T-helper 17 cell (primary cell): ENCODE data around the gene PHF20. TPM values are rescaled to one million over a fixed set of nuclear protein-coding genes. Genes with fewer than 3 reads are reported as not detected.
"Not testable (repeated sequence)": the region's sequence is repeated elsewhere in the genome, so short reads cannot be mapped to it uniquely, and the experiment has no call there.

ENCODE experiments used
- ATAC-seq: fragments of 150-1000 bp; cut with Tn5 transposase; 2 replicates; pipeline ENCODE4 v1.10.0; 2021; ENCODE audit warnings: mild to moderate bottlenecking, moderate library complexity
- DNase-seq, 3 donors: peaks; one replicate each; pipeline versions ENCODE4 v3.0.0 to v3.0.0-alpha.2; 2020 to 2021
- H3K9me3 ChIP-seq: one replicate; pipeline ENCODE4 v1.7.0; 2013; ENCODE audit warnings: low read length, mild to moderate bottlenecking; ENCODE audit not compliant: control insufficient read depth, poor library complexity, severe bottlenecking
- H3K27ac Mint-ChIP-seq: one replicate; pipeline ENCODE4 v1.8.0; 2022; ENCODE audit warnings: mild to moderate bottlenecking, moderate library complexity, mixed read lengths
- H3K27me3 Mint-ChIP-seq: one replicate; pipeline ENCODE4 v1.8.0; 2022; ENCODE audit warnings: mixed read lengths
- H3K36me3 Mint-ChIP-seq: one replicate; pipeline ENCODE4 v1.8.0; 2022; ENCODE audit warnings: low read depth, mixed read lengths
- H3K4me1 Mint-ChIP-seq: one replicate; pipeline ENCODE4 v1.8.0; 2022; ENCODE audit warnings: mild to moderate bottlenecking, mixed read lengths
- H3K4me3 Mint-ChIP-seq: one replicate; pipeline ENCODE4 v1.8.0; 2022; ENCODE audit warnings: mild to moderate bottlenecking, moderate library complexity, mixed read lengths
- total RNA-seq, 4 donors: library from RNA in 2 of 4; stranded (reverse) in 2 of 4; gene quantifications; one replicate each; pipeline ENCODE4 v1.2.3 and lab custom pipeline; 2022 to 2026

Gene PHF20
- total RNA-seq, 2 donors from 2014 or later = 121 to 129 TPM

GRCh38 chr20:35984382-35984781 is 212.6 kb downstream of the PHF20 start:
- no peaks in the 10 kb centered on the region for H3K9me3 ChIP-seq
- peaks cover 5% of the 10 kb centered on the region for H3K4me1 Mint-ChIP-seq
- H3K4me3 Mint-ChIP-seq = no peak overlapping the region
- ATAC-seq (no peak), DNase-seq (no peak)
- H3K27me3 Mint-ChIP-seq = peaks cover 39% of the 10 kb centered on the region
- H3K36me3 Mint-ChIP-seq = peaks cover 9% of the 10 kb centered on the region
- H3K27ac Mint-ChIP-seq = no peak overlapping the region

- no peak for DNase-seq
Measured at GRCh38 chr20:35985806-35986205, 214.0 kb downstream of the PHF20 start.

GRCh38 chr20:35988910-35989463 is 217.2 kb downstream of the PHF20 start:
- ATAC-seq (no peak), DNase-seq (no peak)
- Mint-ChIP-seq H3K4me3 (no peak overlapping the region), H3K27ac (no peak overlapping the region), H3K27me3 (peaks cover 22% of the 10 kb centered on the region), H3K4me1 (peaks cover 9% of the 10 kb centered on the region), H3K36me3 (peaks cover 4% of the 10 kb centered on the region)
- H3K9me3 ChIP-seq = no peaks in the 10 kb centered on the region

More at GRCh38 chr20:35985806-35986205, 214.0 kb downstream of the PHF20 start:
- Mint-ChIP-seq H3K27me3 (peaks cover 36% of the 10 kb centered on the region), H3K27ac (no peak overlapping the region), H3K4me3 (no peak overlapping the region), H3K36me3 (peaks cover 9% of the 10 kb centered on the region), H3K4me1 (peaks cover 5% of the 10 kb centered on the region)
- ATAC-seq = no peak
- no peaks in the 10 kb centered on the region for H3K9me3 ChIP-seq

GRCh38 chr20:35991142-35991771 is 219.4 kb downstream of the PHF20 start:
- Mint-ChIP-seq H3K4me1 (peaks cover 9% of the 10 kb centered on the region), H3K36me3 (peaks cover 4% of the 10 kb centered on the region), H3K4me3 (no peak overlapping the region), H3K27ac (no peak overlapping the region), H3K27me3 (peaks cover 21% of the 10 kb centered on the region)
- DNase-seq (no peak), ATAC-seq (no peak)
- no peaks in the 10 kb centered on the region for H3K9me3 ChIP-seq

GRCh38 chr20:35992713-35993335 is 221.0 kb downstream of the PHF20 start:
- peak; percentile 86 for ATAC-seq
- H3K9me3 ChIP-seq = no peaks in the 10 kb centered on the region
- no peak overlapping the region for H3K27ac Mint-ChIP-seq
- peak overlapping the region; percentile 45 for H3K4me3 Mint-ChIP-seq
- peaks cover 9% of the 10 kb centered on the region for H3K4me1 Mint-ChIP-seq
- peaks cover 17% of the 10 kb centered on the region for H3K27me3 Mint-ChIP-seq
- peaks cover 2% of the 10 kb centered on the region for H3K36me3 Mint-ChIP-seq
- peak in 2 of 3 donors; percentile 11 to 33 for DNase-seq

- DNase-seq = peak; percentile 57 to 72 (median 60)
- Mint-ChIP-seq H3K4me1 (peaks cover 9% of the 10 kb centered on the region), H3K36me3 (no peaks in the 10 kb centered on the region), H3K4me3 (no peak overlapping the region), H3K27ac (no peak overlapping the region), H3K27me3 (peaks cover 2% of the 10 kb centered on the region)
- no peaks in the 10 kb centered on the region for H3K9me3 ChIP-seq
- peak; percentile 85 for ATAC-seq
Measured at GRCh38 chr20:35994994-35995453, 223.2 kb downstream of the PHF20 start.

- H3K4me3 Mint-ChIP-seq, ATAC-seq: not testable (repeated sequence)
Measured at GRCh38 chr20:35996492-35996891, 224.7 kb downstream of the PHF20 start.

More at GRCh38 chr20:35996492-35996891, 224.7 kb downstream of the PHF20 start:
- DNase-seq, H3K36me3 Mint-ChIP-seq, H3K4me1 Mint-ChIP-seq, H3K9me3 ChIP-seq, H3K27ac Mint-ChIP-seq, H3K27me3 Mint-ChIP-seq: not testable (repeated sequence)

Other genes with a start within 250 kb of the PHF20 start
- gene C20orf173, start 242.4 kb upstream of the PHF20 start, total RNA-seq = not detected
- 100 to 1,000 TPM; 139 to 158 TPM for gene ERGIC3, start 229.9 kb upstream of the PHF20 start, total RNA-seq
- 10 to 100 TPM; 13.7 to 15.7 TPM for gene SPAG4, start 156.2 kb upstream of the PHF20 start, total RNA-seq
- gene CPNE1, start 107.1 kb upstream of the PHF20 start, total RNA-seq = 100 to 1,000 TPM; 215 to 250 TPM
- gene RBM12, start 107.1 kb upstream of the PHF20 start, total RNA-seq = 10 to 100 TPM; 86.0 to 87.8 TPM
- gene NFS1, start 72.7 kb upstream of the PHF20 start, total RNA-seq = 10 to 100 TPM; 16.8 to 19.4 TPM
- 10 to 100 TPM; 35.1 to 37.6 TPM for gene ROMO1, start 72.6 kb upstream of the PHF20 start, total RNA-seq
- 1,000 to 10,000 TPM; 1,047 to 1,109 TPM for gene RBM39, start 29.8 kb upstream of the PHF20 start, total RNA-seq
- 10 to 100 TPM; 54.6 to 60.7 TPM for gene SCAND1, start 182.5 kb downstream of the PHF20 start, total RNA-seq
- gene CNBD2, start 196.6 kb downstream of the PHF20 start, total RNA-seq = 10 to 100 TPM; 11.7 to 16.6 TPM